ENCODE data around the gene HABP2. TPM values are rescaled to one million over a fixed set of nuclear protein-coding genes. Genes with fewer than 3 reads are reported as not detected.
A peak's percentile ranks its signal among the peaks of the same experiment; 100 is the strongest.

Gene HABP2
- polyA plus RNA-seq, 3 donors = not detected

DNA sequence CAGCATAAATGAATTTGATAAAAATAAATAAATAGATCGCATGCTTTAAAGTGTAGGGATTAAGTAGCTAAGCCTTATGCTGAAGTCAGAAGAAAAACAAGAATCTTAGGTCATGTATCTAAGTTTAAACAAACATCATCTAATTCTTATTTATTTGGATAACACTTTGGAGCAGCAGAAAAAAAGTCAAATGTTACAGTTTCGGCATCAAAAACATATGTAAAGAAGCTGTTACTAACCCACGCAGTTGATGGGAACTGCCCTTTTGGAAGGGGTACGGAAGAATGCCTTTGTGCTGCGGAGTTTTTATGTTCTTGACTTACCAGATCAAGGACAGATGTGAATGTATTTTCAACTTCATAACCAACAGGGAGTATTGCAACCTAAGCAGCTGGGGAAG lies 37.3 kb upstream of the HABP2 start:
- Mint-ChIP-seq H3K27ac (peak overlapping the region in 1 of 7 donors; percentile 32), H3K4me1 (peaks cover 17% of the 10 kb centered on the region), H3K36me3 (no peaks in the 10 kb centered on the region), H3K9me3 (peaks cover 6 to 19% (median 11%) of the 10 kb centered on the region in 7 donors), H3K27me3 (ENCODE audit: low read depth in 3 of 3) (peaks cover 0 to 4% (median 2%) of the 10 kb centered on the region in 3 donors), H3K4me3 (no peak overlapping the region)
- Histone ChIP-seq H3K4me1 (ENCODE audit: control insufficient read depth in 1 of 2, insufficient read depth in 2 of 2, low read length in 2 of 2) (peaks cover 0 to 11% of the 10 kb centered on the region in 2 donors), H3K9me3 (replicated peaks in 1 of 2; ENCODE audit: control insufficient read depth in 1 of 2, insufficient read depth in 1 of 2, low read length in 2 of 2) (peaks cover 0 to 4% of the 10 kb centered on the region in 2 donors), H3K36me3 (replicated peaks in 1 of 2; ENCODE audit: control insufficient read depth in 1 of 2, insufficient read depth in 2 of 2, low read length in 2 of 2) (no peaks in the 10 kb centered on the region), H3K27ac (ENCODE audit: low read depth in 1 of 2, low read length in 2 of 2) (no peak overlapping the region), H3K79me2 (ENCODE audit: insufficient read depth, low read length) (no peaks in the 10 kb centered on the region), H3K4me3 (replicated peaks in 1 of 3; ENCODE audit: low read depth in 2 of 3, low read length in 3 of 3) (no peak overlapping the region), H3K4me2 (replicated peaks; ENCODE audit: extremely low read depth, low read length, poor library complexity, severe bottlenecking) (no peak overlapping the region), H4K20me1 (ENCODE audit: insufficient read depth, low read length) (no peaks in the 10 kb centered on the region), H2AFZ (ENCODE audit: insufficient read depth, low read depth, low read length, poor library complexity, severe bottlenecking) (no peak overlapping the region), H3K27me3 (ENCODE audit: control insufficient read depth in 2 of 2, insufficient read depth in 2 of 2, low read length in 2 of 2) (no peaks in the 10 kb centered on the region), H3K9ac (ENCODE audit: insufficient read depth, low read length, poor library complexity, severe bottlenecking) (no peak overlapping the region)
- 95% methylated on average over 2 of the region's 5 CpGs for WGBS (ENCODE audit: insufficient coverage)
- intact Hi-C loops (cut with micrococcal nuclease) = no loop called here
- TF ChIP-seq, protein P1, sequence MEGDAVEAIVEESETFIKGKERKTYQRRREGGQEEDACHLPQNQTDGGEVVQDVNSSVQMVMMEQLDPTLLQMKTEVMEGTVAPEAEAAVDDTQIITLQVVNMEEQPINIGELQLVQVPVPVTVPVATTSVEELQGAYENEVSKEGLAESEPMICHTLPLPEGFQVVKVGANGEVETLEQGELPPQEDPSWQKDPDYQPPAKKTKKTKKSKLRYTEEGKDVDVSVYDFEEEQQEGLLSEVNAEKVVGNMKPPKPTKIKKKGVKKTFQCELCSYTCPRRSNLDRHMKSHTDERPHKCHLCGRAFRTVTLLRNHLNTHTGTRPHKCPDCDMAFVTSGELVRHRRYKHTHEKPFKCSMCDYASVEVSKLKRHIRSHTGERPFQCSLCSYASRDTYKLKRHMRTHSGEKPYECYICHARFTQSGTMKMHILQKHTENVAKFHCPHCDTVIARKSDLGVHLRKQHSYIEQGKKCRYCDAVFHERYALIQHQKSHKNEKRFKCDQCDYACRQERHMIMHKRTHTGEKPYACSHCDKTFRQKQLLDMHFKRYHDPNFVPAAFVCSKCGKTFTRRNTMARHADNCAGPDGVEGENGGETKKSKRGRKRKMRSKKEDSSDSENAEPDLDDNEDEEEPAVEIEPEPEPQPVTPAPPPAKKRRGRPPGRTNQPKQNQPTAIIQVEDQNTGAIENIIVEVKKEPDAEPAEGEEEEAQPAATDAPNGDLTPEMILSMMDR (IDR thresholded peaks at IDR 0.05) = no peak
- no peak for DNase-seq

DNA sequence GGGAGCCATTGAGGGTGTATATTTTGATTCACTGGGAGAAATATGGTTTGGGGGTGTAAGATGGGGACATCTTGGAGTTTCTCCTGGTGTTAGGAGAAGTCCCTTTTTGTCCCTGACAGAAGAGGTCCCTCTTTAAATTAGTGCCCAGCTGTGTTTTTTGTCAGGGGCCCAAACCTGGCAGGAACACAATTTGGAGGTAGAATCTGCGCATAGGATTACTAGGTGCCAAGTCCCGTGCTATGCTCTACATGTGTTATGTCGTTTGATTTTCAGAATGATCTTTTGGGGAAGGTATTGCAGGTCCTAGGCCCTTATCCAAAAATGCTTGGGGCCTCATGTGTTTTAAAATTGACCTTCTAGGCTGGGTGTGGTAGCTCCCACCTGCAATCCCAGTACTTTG lies 36.8 kb upstream of the HABP2 start:
- Histone ChIP-seq H3K4me1 (ENCODE audit: control insufficient read depth in 1 of 2, insufficient read depth in 2 of 2, low read length in 2 of 2) (peaks cover 0 to 11% of the 10 kb centered on the region in 2 donors), H3K4me3 (replicated peaks in 1 of 3; ENCODE audit: low read depth in 2 of 3, low read length in 3 of 3) (no peak overlapping the region), H3K9me3 (replicated peaks in 1 of 2; ENCODE audit: control insufficient read depth in 1 of 2, insufficient read depth in 1 of 2, low read length in 2 of 2) (peaks cover 0 to 4% of the 10 kb centered on the region in 2 donors), H3K4me2 (replicated peaks; ENCODE audit: extremely low read depth, low read length, poor library complexity, severe bottlenecking) (no peak overlapping the region), H3K36me3 (replicated peaks in 1 of 2; ENCODE audit: control insufficient read depth in 1 of 2, insufficient read depth in 2 of 2, low read length in 2 of 2) (no peaks in the 10 kb centered on the region), H3K9ac (ENCODE audit: insufficient read depth, low read length, poor library complexity, severe bottlenecking) (no peak overlapping the region), H4K20me1 (ENCODE audit: insufficient read depth, low read length) (no peaks in the 10 kb centered on the region), H3K27ac (ENCODE audit: low read depth in 1 of 2, low read length in 2 of 2) (no peak overlapping the region), H3K79me2 (ENCODE audit: insufficient read depth, low read length) (no peaks in the 10 kb centered on the region), H2AFZ (ENCODE audit: insufficient read depth, low read depth, low read length, poor library complexity, severe bottlenecking) (no peak overlapping the region), H3K27me3 (ENCODE audit: control insufficient read depth in 2 of 2, insufficient read depth in 2 of 2, low read length in 2 of 2) (no peaks in the 10 kb centered on the region)
- Mint-ChIP-seq H3K36me3 (no peaks in the 10 kb centered on the region), H3K27ac (no peak overlapping the region), H3K9me3 (peaks cover 6 to 15% (median 10%) of the 10 kb centered on the region in 7 donors), H3K27me3 (ENCODE audit: low read depth in 3 of 3) (peaks cover 0 to 4% (median 2%) of the 10 kb centered on the region in 3 donors), H3K4me1 (peaks cover 18% of the 10 kb centered on the region), H3K4me3 (no peak overlapping the region)
- WGBS (ENCODE audit: insufficient coverage) = 100% methylated on average over 3 of the region's 3 CpGs
- intact Hi-C loops (cut with micrococcal nuclease) = no loop called here
- TF ChIP-seq, protein P1 (IDR thresholded peaks at IDR 0.05) = no peak
- no peak for DNase-seq

Data from CD14-positive monocyte (primary cell).